Liver (tissue), 9 donors: ENCODE results near the gene ELAVL3. TPM values are rescaled to one million over a fixed set of nuclear protein-coding genes. Genes with fewer than 3 reads are reported as not detected.

Experiments used
- DNase-seq: peaks from one replicate; pipeline ENCODE4 v3.0.0-alpha.2; 2017; ENCODE audit warnings: low spot score
- H3K27ac ChIP-seq, 2 donors: one replicate each; pipeline ENCODE4 v1.7.0; 2013; ENCODE audit warnings: inconsistent platforms in 2 of 2, low read length in 2 of 2, control low read depth in 1 of 2, low read depth in 1 of 2, mild to moderate bottlenecking in 1 of 2
- H3K27me3 ChIP-seq, 4 donors: one replicate each; pipeline versions ENCODE4 v1.6.1 to v1.7.0; 2013; ENCODE audit warnings: low read length in 3 of 4, inconsistent platforms in 1 of 4, mild to moderate bottlenecking in 1 of 4, moderate library complexity in 1 of 4; ENCODE audit not compliant: control insufficient read depth in 4 of 4, insufficient read depth in 4 of 4
- H3K36me3 ChIP-seq, 4 donors: one replicate each; pipeline versions ENCODE4 v1.6.1 to v1.7.0; 2013; ENCODE audit warnings: low read length in 3 of 4, mild to moderate bottlenecking in 3 of 4, low read depth in 1 of 4, moderate library complexity in 1 of 4; ENCODE audit not compliant: control insufficient read depth in 4 of 4, insufficient read depth in 3 of 4
- H3K4me1 ChIP-seq, 4 donors: one replicate each; pipeline versions ENCODE4 v1.6.1 to v1.7.0; 2013; ENCODE audit warnings: low read length in 3 of 4, mild to moderate bottlenecking in 3 of 4, moderate library complexity in 1 of 4; ENCODE audit not compliant: control insufficient read depth in 4 of 4, insufficient read depth in 4 of 4
- H3K4me3 ChIP-seq, 3 donors: one replicate each; pipeline versions ENCODE4 v1.6.1 to v1.7.0; 2013; ENCODE audit warnings: low read length in 3 of 3, control low read depth in 1 of 3, low read depth in 1 of 3, mild to moderate bottlenecking in 1 of 3
- H3K9ac ChIP-seq, 2 donors: one replicate each; pipeline ENCODE4 v1.7.0; 2013; ENCODE audit warnings: low read length in 2 of 2, mild to moderate bottlenecking in 2 of 2, moderate library complexity in 2 of 2, control low read depth in 1 of 2, low read depth in 1 of 2
- H3K9me3 ChIP-seq, 4 donors: one replicate each; pipeline versions ENCODE4 v1.6.1 to v1.7.0; 2013; ENCODE audit warnings: low read length in 3 of 4; ENCODE audit not compliant: control insufficient read depth in 4 of 4
- ATF3 ChIP-seq: IDR thresholded peaks from 2 replicates; pipeline ENCODE4 v1.6.1; 2016; ENCODE audit warnings: antibody characterized with exemption
- CTCF ChIP-seq: fragments of 150-350 bp; IDR thresholded peaks from 2 replicates; pipeline ENCODE4 v1.5.1; 2017; ENCODE audit warnings: improper control_type of control experiment, low read depth, low read length; ENCODE audit not compliant: missing input control
- EGR1 ChIP-seq, 2 donors: IDR thresholded peaks; 2 replicates each; pipeline ENCODE4 v1.6.1; 2016 to 2018; ENCODE audit warnings: antibody characterized with exemption in 2 of 2, low read depth in 2 of 2
- FOXA1 ChIP-seq: IDR thresholded peaks from 2 replicates; pipeline ENCODE4 v1.6.1; 2016; ENCODE audit warnings: antibody characterized with exemption
- FOXA2 ChIP-seq: IDR thresholded peaks from 2 replicates; pipeline ENCODE4 v1.6.1; 2016; ENCODE audit warnings: antibody characterized with exemption
- GABPA ChIP-seq, 2 donors: IDR thresholded peaks in 1 of 2; conservative IDR thresholded peaks in 1 of 2; 2 replicates each; pipeline ENCODE4 v1.6.1; 2016; ENCODE audit warnings: antibody characterized with exemption in 2 of 2, mild to moderate bottlenecking in 1 of 2, moderate library complexity in 1 of 2
- HNF4A ChIP-seq, 2 donors: conservative IDR thresholded peaks; 2 replicates each; pipeline ENCODE4 v1.6.1; 2016; ENCODE audit warnings: antibody characterized with exemption in 2 of 2, mild to moderate bottlenecking in 2 of 2
- HNF4G ChIP-seq: IDR thresholded peaks from 2 replicates; pipeline ENCODE4 v1.6.1; 2016; ENCODE audit warnings: antibody characterized with exemption
- JUND ChIP-seq, 2 donors: IDR thresholded peaks; 2 replicates each; pipeline ENCODE4 v1.6.1; 2016; ENCODE audit warnings: antibody characterized with exemption in 2 of 2
- MAX ChIP-seq: IDR thresholded peaks from 2 replicates; pipeline ENCODE4 v1.6.1; 2016; ENCODE audit warnings: antibody characterized with exemption
- NR2F2 ChIP-seq: IDR thresholded peaks from 2 replicates; pipeline ENCODE4 v1.6.1; 2016; ENCODE audit warnings: antibody characterized with exemption
- RAD21 ChIP-seq, 2 donors: IDR thresholded peaks; 2 replicates each; pipeline ENCODE4 v1.6.1; 2016; ENCODE audit warnings: antibody characterized with exemption in 2 of 2, mild to moderate bottlenecking in 2 of 2
- REST ChIP-seq: IDR thresholded peaks from 2 replicates; pipeline ENCODE4 v1.6.1; 2016; ENCODE audit warnings: antibody characterized with exemption, mild to moderate bottlenecking
- RXRA ChIP-seq, 2 donors: IDR thresholded peaks; 2 replicates each; pipeline ENCODE4 v1.6.1; 2017 to 2018; ENCODE audit warnings: antibody characterized with exemption in 2 of 2, mild to moderate bottlenecking in 1 of 2
- SP1 ChIP-seq: IDR thresholded peaks from 2 replicates; pipeline ENCODE4 v1.6.1; 2018; ENCODE audit warnings: antibody characterized with exemption, mild to moderate bottlenecking
- TAF1 ChIP-seq: conservative IDR thresholded peaks from 2 replicates; pipeline ENCODE4 v1.6.1; 2016; ENCODE audit warnings: antibody characterized with exemption, mild to moderate bottlenecking
- YY1 ChIP-seq: IDR thresholded peaks from 2 replicates; pipeline ENCODE4 v1.6.1; 2016; ENCODE audit warnings: antibody characterized with exemption, mild to moderate bottlenecking
- ZBTB33 ChIP-seq: IDR thresholded peaks from 2 replicates; pipeline ENCODE4 v1.6.1; 2016; ENCODE audit warnings: antibody characterized with exemption
- WGBS: extraction: QIAGEN DNeasy Blood & Tissue Kit; methylation state at CpG from one replicate; pipeline ENCODE4 v1.1.7; 2013; 5-methylcytosine and 5-hydroxymethylcytosine counted together
- polyA plus RNA-seq, 2 donors: library from polyadenylated mRNA; stranded (reverse) in 1 of 2; unstranded in 1 of 2; fragments of 200-250 nt in 1 of 2; fragments of >200 nt in 1 of 2; fragmentation: Nextera tagmentation in 1 of 2; extraction: Ambion mirVana in 1 of 2; gene quantifications; one replicate each; pipeline versions ENCODE4 v1.2.1 to v1.2.3, GENCODE V29; 2013 to 2015
- total RNA-seq, 2 donors: library from RNA; depleted of rRNA; stranded (reverse); fragments of >200 nt; gene quantifications; one replicate each; pipeline ENCODE4 v1.2.3, GENCODE V29; 2014
- donor health status: healthy.
- donor health status: healthy.
- donor health status: healthy.
- donor health status: healthy.
- donor health status: healthy.

Gene ELAVL3
- total and polyA plus RNA-seq, 4 donors: not detected

- TF ChIP-seq ZBTB33 (peak; percentile 88), REST (peak; percentile 98), ATF3 (peak; percentile 70), FOXA2 (no peak), FOXA1 (peak; percentile 57), MAX (peak; percentile 12), HNF4A (conservative IDR thresholded peaks at IDR 0.05) (peak; percentile 87 to 94), GABPA (IDR thresholded peaks at IDR 0.05 in 1 of 2, conservative IDR thresholded peaks at IDR 0.05 in 1 of 2) (peak in 1 of 2 donors; percentile 81), SP1 (peak; percentile 89), YY1 (peak; percentile 98), JUND (IDR thresholded peaks at IDR 0.05) (peak; percentile 36 to 64), RXRA (IDR thresholded peaks at IDR 0.05) (peak; percentile 47 to 48), CTCF (no peak), RAD21 (IDR thresholded peaks at IDR 0.05) (no peak), NR2F2 (peak; percentile 87), HNF4G (peak; percentile 42), TAF1 (peak; percentile 80), EGR1 (IDR thresholded peaks at IDR 0.05; ENCODE audit: low read depth in 2 of 2) (no peak)
- under 1% methylated on average over 47 of the region's 47 CpGs for WGBS
- Histone ChIP-seq H3K9me3 (no peaks in the 10 kb centered on the region), H3K4me3 (peak within 1 kb of the TSS; percentile 76 to 96 (median 80)), H3K36me3 (no peaks in the 10 kb centered on the region), H3K4me1 (peaks cover 6 to 21% (median 12%) of the 10 kb centered on the region in 4 donors), H3K9ac (peak within 1 kb of the TSS; percentile 18 to 85), H3K27me3 (no peaks in the 10 kb centered on the region), H3K27ac (peak within 1 kb of the TSS; percentile 85 to 94)
- peak; percentile 96 for DNase-seq
These were observed 47.9 kb upstream of the ELAVL3 start, which contains the start of gene ECSIT for GRCh38 chr19:11528551-11529341. Gene ECSIT (minus strand): TSS chr19:11529134. CDS start chr19:11519170, 9,964 bp downstream.
